ENCODE measurements around the gene ERF. TPM values are rescaled to one million over a fixed set of nuclear protein-coding genes. Genes with fewer than 3 reads are reported as not detected.
A peak's percentile ranks its signal among the peaks of the same experiment; 100 is the strongest.

Gene ERF
- 32.7 and 42.4 TPM in 2 replicates for total RNA-seq

DNA sequence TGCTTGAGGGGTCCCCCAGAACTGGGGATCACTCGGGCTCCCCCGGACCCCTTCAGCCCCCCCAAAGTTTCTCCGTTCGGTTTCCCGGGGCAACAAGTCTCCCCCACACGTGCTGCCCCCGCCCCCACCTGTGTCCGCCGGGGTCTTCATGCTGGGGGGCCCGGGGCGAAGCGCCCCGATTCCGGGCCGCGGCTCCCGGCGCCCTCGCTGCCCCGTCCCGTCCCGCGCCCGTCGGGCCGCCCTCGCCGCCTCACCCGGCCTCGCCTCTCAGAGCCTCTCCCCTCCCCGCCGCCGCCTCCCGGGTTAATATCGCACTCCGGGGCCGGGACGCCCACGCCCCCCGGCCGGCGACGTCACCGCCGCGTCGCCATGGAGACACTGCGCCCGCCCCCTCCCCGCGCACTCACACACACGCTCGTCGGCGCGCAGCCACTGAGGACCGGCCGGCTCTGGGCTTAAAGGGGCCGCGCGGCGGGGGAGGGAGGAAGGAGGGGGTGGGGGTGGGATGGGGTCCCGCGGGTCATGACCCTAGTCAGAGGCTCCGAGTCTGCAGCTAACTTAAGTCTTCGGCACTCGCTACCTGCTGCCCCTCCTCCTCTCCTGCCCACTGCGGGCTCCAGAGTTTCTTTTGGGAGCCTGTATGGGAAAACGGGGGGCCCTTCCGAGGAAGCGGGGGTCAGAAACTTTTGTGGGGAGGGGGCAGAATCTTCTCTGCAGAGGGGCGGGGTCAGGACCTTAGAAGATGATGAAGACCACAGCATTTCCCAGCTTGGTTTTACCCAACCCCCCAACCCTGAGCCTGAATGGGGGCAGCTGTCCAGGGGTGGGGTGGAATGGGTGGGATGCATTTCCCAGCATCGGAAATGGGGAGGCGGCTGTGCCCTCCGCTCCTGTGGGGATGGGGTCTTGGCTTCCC is at the start of gene ERF:
TSS of gene ERF (minus strand) at position 279 of the 916 bp plus-strand sequence. CDS start at position 150, 129 bp downstream.
- peak; percentile 96 for DNase-seq

DNA sequence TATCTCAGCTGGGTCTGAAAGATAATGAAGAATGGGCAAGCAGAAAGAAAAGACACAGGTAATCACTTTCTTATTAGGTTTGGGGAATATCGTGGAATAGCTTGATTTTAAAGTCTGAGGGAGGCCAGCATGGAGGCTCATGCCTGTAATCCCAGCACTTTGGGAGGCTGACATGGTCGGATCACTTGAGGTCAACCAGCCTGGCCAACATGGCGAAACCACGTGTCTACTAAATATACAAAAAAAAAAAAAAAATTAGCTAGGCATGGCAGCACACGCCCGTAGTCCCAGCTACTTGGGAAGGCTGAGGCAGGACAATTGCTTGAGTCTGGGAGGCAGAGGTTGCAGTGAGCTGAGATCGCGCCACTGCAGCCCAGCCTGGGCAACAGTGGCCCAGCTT is 48.9 kb upstream of the ERF start:
- DNase-seq, result no peak

DNA sequence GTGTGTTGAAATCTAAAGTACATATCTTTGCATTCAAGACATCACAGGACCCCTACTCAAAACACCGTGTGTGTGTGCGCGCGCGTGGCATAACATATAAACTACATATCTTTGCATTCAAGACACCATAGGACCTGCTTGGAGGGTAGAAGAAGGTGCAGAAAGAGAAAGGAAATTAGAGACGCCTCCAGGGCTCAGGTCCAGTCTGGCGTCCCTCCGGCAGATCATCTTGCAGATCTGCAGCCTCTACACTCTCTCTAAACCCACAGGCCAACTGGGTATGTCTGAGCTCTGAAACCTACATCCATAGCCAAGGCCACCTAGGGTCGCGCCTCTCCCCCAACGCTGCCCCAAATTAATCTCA is 48.2 kb upstream of the ERF start:
- no peak for DNase-seq

DNA sequence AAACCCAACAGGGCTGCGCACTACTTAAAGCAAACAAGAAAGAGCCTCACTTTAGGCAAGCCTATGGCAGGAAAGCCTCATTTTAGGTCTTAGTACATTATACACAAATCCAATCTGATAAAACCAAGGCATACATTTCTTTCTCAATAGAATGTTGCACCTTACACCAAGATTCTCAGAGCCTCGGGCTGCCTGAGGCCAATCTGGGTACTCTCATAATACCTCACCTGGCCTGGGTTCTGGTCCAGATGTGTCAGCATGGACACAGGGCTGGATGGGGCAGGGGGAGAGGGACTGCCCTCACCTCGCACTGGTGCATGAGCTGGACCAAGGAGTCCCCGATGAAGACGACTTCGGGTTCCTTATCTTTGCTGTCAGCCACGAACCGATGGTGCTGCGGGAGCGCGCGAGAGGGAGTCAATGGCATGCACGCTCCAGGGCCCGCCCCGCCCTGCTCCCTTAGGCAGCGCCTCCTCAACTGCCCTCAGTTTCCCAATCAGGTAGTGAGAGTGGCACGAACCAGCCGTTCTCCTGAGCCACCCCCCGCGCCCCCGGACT is 46.8 kb upstream of the ERF start, which contains the start of gene PRR19:
TSS of gene PRR19 (plus strand) at position 487 of the 558 bp plus-strand sequence. CDS start 7,453 bp downstream, outside the sequence.
- peak; percentile 19 for DNase-seq

DNA sequence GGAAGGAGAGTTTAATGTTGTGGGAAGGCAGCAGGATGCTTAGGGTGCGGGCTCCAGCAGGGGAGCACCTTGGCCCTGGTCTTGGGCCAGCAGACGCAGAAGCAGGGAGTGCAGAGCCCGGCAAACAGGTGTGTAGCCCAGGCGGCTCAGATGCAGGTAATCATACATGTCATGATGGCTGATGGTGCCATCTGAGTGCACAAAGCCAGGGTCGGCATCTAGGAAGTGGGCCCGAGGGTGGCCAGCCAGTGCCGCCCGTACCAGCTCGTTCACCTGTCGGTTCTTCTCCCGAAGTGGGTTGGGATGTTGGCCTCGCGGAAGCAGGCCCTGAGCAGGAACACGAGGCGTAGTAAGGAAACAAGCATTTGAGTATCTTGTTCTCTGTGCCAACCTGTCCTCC is 42.1 kb upstream of the ERF start:
- DNase-seq, result no peak

DNA sequence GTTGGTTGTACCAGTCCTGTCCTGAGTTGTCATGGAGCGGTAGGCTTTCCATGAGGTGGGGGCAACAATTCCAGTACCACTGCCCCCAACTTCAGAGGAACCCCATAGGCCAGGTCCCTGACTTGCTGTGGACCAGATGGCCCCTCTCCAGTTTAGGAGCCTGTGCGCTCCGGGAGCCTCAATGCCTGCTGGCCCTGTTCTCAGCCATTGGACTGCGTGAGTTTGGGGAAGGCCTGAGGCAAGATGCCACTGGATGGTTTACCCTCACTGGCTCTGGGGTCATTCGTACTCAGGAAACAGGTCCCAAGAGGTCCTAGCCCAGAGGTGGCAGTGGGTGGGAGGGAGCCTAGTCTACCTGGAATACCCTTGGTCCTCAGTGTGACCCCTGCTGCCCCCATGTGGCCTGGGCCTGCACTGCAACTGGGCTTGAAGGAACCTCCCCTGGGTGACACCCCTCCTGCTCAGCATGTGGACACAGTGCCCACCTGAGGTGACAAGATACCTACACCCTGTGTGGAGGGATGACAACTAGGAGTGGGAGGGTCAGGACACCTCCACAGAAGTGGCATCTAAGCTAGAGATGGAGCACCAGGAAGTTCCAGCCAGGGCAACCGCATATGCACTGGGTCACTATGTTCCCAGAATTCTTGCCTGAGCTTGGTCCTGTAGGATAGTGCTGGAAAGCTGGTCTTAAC is 41.0 kb upstream of the ERF start:
- peak; percentile 84 for DNase-seq

DNA sequence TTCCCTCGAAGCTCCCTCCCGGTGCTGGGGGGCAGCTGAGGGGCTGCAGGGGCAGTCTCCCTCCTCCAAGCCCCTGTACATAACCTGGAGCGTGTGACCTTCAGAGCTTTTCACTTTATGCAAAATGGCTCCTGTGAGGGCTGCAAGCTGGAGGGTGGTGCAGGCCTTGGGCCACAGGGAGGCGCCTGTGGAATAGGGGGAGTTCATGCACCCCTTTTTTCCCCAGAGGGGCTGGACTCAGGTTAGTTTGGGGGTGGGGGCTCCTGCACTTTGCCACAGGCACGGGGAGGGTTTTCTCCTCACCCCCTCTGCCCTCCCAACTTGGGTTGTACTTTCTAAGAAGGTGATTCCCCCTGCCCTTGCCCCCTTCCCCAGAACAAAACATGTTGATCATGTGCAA is 40.4 kb upstream of the ERF start:
- no peak for DNase-seq

DNA sequence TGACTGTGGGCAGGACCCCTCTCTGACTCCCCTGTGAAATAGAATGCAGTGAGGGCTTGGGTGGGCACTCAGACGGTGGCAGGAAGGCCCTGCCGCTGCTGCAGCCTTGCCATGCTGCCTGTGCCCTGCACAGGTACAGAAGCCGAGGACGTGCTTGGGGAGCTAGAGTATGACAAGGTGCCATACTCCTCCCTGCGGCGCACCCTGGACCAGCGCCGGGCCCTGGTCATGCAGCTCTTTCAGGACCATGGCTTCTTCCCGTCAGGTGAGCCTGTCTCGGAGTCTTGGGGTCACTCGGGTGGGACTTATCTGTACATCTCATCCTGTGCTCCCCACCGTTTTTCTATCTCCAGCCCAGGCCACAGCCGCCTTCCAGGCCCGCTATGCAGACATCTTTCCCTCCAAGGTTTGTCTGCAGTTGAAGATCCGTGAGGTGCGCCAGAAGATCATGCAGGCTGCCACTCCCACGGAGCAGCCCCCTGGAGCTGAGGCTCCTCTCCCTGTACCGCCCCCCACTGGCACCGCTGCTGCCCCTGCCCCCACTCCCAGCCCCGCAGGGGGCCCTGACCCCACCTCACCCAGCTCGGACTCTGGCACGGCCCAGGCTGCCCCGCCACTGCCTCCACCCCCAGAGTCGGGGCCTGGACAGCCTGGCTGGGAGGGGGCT is 39.7 kb upstream of the ERF start:
- no peak for DNase-seq

DNA sequence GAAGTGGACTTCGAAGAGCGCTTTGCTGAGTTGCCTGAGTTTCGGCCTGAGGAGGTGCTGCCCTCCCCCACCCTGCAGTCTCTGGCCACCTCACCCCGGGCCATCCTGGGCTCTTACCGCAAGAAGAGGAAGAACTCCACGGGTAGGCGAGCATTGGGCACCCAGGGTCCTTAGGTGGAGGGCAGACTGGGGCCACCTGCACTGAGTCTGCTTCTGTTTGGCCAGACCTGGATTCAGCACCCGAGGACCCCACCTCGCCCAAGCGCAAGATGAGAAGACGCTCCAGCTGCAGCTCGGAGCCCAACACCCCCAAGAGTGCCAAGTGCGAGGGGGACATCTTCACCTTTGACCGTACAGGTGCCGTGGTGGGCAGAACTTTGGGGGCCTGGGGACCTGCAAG is 39.0 kb upstream of the ERF start:
- DNase-seq, result no peak

DNA sequence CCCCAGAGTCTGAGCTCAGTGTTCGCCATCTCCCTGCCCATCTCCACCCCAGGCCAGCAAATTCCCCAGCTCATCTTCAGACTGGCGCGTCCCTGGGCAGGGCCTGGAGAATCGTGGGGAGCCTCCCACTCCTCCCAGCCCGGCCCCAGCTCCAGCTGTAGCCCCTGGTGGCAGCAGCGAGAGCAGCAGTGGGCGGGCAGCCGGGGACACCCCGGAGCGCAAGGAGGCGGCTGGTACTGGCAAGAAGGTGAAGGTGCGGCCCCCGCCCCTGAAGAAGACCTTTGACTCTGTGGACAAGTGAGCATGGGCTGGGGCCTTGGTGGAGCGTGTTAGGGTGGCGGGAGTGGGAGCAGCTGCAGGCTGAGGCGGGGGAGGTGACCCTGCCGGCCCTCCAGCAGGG is 38.6 kb upstream of the ERF start:
- DNase-seq, result peak; percentile 14

DNA sequence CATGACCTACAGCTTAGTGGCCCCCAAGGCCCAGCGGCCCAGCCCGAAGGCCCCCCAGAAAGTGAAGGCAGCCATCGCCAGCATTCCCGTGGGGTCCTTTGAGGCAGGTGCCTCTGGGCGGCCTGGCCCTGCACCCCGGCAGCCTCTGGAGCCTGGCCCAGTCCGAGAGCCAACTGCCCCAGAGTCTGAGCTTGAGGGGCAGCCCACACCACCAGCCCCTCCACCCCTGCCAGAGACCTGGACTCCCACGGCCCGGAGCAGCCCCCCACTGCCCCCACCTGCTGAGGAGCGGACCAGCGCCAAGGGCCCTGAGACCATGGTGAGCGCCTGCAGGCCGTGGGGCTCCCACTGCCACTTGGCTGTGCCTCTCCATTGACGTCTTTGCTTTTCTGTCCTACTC is 38.0 kb upstream of the ERF start:
- DNase-seq, result no peak

DNA sequence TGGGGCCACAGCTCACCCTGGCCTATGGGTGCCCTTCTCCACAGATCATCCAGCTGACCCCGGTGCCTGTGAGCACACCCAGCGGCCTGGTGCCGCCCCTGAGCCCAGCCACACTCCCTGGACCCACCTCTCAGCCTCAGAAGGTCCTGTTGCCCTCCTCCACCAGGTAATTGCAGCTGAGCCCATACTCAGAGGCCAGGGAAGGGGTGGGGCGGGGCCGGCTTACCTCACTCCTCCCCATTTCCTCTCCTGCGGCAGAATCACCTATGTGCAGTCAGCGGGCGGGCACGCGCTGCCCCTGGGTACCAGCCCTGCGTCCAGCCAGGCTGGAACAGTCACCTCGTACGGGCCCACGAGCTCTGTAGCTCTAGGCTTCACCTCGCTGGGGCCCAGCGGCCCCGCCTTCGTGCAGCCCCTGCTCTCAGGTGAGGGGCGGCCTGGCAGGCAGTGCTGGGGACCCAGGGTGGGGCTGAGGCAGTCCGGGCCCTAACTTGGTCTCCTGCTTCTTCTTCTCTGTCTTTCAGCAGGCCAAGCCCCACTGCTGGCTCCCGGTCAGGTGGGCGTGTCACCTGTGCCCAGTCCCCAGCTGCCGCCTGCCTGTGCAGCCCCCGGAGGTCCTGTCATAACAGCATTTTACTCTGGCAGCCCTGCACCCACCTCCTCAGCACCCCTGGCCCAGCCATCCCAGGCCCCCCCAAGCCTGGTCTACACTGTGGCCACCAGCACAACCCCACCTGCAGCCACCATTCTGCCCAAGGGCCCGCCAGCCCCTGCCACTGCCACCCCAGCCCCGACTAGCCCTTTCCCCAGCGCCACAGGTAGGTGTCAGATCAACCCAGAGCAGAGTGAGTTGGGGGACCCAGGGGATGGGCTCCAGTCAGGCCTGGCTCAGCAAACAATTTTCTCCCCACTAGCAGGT is 37.4 kb upstream of the ERF start:
- DNase-seq, result no peak

DNA sequence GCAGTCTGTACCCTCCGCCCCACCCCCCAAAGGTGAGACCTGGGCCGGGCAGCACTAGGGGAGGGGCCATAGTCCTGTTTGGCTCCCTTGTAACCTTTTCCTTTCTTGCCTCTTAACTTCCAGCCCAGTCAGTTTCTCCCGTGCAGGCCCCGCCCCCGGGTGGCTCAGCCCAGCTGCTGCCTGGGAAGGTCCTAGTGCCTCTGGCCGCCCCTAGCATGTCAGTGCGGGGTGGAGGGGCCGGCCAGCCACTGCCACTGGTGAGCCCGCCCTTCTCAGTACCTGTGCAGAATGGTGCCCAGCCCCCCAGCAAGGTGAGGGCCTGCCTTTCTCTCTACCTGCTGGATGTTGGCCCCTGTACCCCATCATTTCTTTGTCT is 36.5 kb upstream of the ERF start:
- DNase-seq, result no peak

DNA sequence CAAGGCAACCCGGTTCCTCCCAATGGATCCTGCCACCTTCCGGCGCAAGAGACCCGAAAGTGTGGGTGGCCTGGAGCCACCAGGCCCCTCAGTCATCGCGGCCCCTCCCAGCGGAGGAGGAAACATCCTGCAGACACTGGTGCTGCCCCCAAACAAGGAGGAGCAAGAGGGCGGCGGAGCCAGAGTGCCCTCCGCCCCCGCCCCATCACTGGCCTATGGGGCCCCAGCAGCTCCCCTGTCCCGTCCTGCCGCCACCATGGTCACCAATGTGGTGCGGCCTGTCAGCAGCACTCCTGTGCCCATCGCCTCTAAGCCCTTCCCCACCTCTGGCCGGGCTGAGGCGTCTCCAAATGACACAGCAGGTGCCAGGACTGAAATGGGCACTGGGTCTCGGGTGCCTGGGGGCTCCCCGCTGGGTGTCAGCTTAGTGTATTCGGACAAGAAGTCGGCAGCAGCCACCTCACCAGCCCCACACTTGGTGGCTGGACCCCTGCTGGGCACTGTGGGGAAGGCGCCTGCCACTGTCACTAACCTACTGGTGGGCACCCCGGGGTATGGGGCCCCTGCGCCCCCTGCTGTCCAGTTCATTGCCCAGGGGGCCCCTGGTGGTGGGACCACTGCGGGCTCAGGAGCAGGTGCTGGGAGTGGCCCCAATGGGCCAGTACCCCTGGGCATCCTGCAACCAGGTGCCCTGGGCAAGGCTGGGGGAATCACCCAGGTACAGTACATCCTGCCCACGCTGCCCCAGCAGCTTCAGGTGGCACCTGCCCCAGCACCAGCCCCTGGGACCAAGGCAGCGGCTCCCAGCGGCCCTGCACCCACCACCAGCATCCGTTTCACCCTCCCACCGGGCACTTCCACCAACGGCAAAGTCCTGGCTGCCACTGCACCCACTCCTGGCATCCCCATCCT is 35.9 kb upstream of the ERF start:
- peak; percentile 64 for DNase-seq

DNA sequence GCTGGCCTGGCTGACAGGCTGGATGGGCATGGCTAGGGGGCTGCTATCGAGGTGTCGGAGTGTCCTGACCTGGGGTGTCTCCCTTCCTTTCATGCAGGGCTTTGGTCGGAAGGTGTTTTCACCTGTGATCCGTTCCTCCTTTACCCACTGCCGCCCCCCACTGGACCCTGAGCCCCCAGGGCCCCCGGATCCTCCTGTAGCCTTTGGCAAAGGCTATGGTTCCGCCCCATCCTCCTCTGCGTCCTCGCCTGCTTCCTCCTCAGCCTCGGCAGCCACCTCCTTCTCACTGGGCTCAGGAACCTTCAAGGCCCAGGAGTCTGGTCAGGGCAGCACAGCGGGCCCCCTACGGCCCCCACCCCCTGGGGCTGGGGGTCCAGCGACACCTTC is 35.2 kb upstream of the ERF start:
- DNase-seq, result no peak

DNA sequence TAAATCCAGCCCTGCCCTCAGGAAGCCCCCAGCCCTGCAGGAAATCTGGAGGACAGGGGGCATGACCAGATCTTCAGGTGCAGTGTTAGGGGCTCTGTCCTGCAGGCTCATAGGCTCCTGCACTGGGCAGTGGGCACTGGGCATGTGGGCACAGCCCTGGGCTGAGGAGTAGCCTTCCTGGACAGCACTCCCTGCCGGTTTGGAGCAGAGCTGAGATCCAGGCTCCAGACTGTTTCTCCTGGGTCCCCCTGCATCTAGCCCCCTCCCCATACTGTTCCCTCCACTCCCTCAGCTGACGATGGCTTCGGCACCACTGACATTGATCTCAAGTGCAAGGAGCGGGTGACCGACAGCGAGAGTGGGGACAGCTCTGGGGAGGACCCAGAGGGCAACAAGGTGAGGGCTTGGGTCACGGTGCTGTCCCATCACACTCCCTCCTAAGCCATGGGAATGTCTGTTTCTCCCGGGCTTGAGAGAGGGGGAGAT is 34.7 kb upstream of the ERF start:
- DNase-seq, result no peak

DNA sequence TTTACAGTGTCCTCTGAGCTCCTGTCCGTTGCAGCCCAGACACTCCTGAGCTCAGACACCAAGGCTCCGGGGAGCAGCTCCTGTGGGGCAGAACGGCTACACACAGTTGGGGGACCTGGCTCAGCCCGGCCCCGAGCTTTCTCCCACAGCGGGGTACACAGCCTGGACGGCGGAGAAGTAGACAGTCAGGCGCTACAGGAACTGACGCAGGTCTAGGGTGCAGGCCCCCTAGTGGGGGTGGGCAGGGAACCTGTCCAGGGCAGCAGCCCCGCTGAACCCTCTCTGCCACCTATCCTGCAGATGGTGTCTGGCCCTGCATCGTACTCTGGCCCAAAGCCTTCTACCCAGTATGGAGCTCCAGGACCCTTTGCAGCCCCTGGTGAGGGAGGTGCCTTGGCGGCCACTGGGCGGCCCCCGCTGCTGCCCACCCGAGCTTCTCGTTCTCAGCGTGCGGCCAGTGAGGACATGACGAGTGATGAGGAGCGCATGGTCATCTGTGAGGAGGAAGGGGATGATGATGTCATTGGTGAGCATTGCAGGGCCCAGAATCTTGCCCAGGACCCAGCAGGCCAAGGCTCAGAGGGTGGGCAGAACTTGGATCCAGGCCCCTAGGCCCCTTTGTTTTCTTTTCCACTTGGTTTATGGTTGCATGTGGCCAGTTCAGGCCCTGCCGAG is 34.1 kb upstream of the ERF start:
- no peak for DNase-seq

DNA sequence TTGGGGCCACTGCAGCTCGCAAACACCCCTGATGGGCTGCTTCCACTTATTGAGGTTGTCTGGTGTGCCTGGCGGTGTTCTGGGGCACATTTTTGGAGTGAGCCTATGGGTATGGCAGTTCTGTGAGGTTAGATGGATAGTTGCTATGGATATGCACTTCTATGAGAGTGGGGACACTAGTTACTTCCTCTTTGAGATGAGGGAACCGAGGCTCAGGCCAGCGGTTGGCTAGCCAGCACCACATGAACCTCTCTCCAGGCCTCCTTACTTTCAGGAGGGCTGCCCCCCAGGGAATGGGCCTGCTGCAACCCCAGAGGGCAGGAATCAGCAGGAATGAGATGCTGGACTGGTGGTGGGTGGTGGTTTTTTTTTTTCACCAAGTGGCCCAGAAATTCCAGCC is 33.5 kb upstream of the ERF start:
- no peak for DNase-seq

DNA sequence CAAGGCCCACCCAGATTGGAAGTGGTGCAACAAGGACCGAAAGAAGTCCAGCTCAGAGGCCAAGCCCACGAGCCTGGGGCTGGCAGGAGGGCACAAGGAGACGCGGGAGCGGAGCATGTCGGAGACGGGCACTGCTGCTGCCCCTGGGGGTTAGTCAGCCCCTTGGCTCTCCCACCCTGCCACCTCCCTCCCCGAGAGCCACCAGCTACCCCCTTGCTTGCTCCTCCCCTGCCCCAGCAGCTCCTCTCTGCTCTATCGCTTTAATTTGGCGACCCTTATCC is 32.8 kb upstream of the ERF start:
- no peak for DNase-seq

DNA sequence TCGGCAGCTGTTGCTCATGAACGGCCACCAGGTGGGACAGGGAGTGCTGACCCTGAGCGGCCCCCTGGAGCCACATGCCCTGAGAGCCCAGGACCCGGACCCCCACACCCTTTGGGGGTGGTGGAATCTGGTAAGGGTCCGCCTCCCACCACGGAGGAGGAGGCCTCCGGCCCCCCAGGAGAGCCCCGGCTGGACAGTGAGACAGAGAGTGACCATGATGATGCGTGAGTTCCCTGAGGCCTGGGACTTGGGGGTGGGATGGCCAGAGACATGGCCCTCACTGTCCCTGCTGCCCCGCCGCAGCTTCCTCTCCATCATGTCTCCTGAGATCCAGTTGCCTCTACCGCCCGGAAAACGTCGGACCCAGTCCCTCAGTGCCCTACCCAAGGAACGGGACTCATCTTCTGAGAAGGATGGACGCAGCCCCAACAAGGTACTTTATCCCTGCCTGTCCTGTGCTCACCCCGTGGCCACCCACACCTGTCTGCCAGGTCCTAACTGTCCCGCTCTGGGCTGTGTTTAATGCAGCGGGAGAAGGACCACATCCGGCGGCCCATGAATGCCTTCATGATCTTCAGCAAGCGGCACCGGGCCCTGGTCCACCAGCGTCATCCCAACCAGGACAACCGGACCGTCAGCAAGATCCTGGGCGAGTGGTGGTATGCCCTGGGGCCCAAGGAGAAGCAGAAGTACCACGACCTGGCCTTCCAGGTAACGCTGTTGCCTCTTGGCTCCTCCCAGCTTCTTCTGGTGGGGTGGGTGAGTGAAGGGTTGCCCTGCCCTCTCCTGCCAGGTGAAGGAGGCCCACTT is 32.3 kb upstream of the ERF start:
- no peak for DNase-seq
